AG08396 (cell line): ENCODE results near the gene PTPRE.

Experiments
- DNase-seq: peaks from one replicate; pipeline ENCODE4 v3.0.0; 2012; ENCODE audit warnings: low spot score, mixed read lengths

PTPRE gene

GRCh38 chr10:128046156-128046952, 139.5 kb downstream of the PTPRE start:
- DNase-seq, result no peak

- DNase-seq, result no peak
These were observed 140.0 kb downstream of the PTPRE start for GRCh38 chr10:128046953-128047290.

- peak; percentile 32 for DNase-seq
These were observed 140.4 kb downstream of the PTPRE start for GRCh38 chr10:128047351-128047750.

GRCh38 chr10:128047991-128048818, 141.3 kb downstream of the PTPRE start:
- DNase-seq, result peak; percentile 30

GRCh38 chr10:128048819-128049210, 141.9 kb downstream of the PTPRE start:
- DNase-seq, result no peak

GRCh38 chr10:128049226-128050120, 142.6 kb downstream of the PTPRE start:
- no peak for DNase-seq

GRCh38 chr10:128050121-128050516, 143.2 kb downstream of the PTPRE start:
- DNase-seq, result no peak

GRCh38 chr10:128050936-128051335, 144.0 kb downstream of the PTPRE start:
- no peak for DNase-seq

- no peak for DNase-seq
These were observed 144.6 kb downstream of the PTPRE start for GRCh38 chr10:128051548-128051947.

GRCh38 chr10:128052696-128053095, 145.8 kb downstream of the PTPRE start:
- DNase-seq, result no peak

- no peak for DNase-seq
These were observed 146.5 kb downstream of the PTPRE start for GRCh38 chr10:128053356-128053755.

GRCh38 chr10:128054163-128054970, 147.5 kb downstream of the PTPRE start:
- DNase-seq, result no peak

GRCh38 chr10:128055061-128055868, 148.4 kb downstream of the PTPRE start:
- no peak for DNase-seq

GRCh38 chr10:128056303-128057050, 149.6 kb downstream of the PTPRE start:
- no peak for DNase-seq

GRCh38 chr10:128058106-128058749, 151.3 kb downstream of the PTPRE start:
- no peak for DNase-seq

- DNase-seq, result no peak
These were observed 151.8 kb downstream of the PTPRE start for GRCh38 chr10:128058750-128059134.

- no peak for DNase-seq
These were observed 152.5 kb downstream of the PTPRE start for GRCh38 chr10:128059266-128059981.

- no peak for DNase-seq
These were observed 153.0 kb downstream of the PTPRE start for GRCh38 chr10:128059982-128060293.
